ENCODE measurements around the gene SPECC1L. TPM values are rescaled to one million over a fixed set of nuclear protein-coding genes. Genes with fewer than 3 reads are reported as not detected.
A peak's percentile ranks its signal among the peaks of the same experiment; 100 is the strongest.

The SPECC1L gene
- total RNA-seq, 1 experiment from 2014 or later: 14.1 TPM

DNA sequence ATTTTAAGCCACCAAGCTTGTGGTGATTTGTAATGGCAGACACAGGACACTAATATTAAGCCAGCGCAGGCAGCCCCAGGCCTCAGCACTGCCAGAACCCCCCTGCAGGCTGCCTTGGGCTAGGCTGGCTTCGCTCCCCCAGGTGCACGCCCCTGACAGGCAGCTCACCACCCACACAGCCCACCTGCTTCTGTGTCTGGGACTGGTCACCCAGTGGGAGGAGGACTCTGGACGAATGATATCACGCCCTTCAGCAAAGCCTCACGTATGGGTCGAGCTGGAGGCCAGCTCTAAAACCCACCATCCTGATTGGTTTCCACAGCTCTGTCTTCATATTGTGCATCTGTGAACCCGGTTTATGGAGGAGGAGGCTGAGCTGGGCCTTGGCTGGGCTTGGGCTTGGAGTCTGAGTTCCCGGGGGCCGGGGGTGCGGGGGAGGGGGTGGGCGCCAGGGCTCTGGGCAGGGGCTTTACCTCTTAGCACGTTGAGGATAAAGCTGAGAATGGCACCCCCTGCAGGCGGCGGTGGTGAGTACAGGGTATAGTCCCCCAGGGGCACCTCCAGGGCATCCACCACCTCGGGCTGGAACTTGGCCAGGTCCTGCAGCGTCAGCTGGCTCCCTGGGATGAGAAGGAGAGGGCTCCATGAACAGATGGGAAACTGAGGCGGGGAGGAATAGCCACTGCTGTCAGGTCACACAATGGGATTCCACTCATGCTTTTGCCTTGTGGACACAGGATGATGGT, 39.5 kb upstream of the SPECC1L start:
- no peak for TF ChIP-seq EZH2phosphoT487 (IDR thresholded peaks at IDR 0.05; ENCODE audit: borderline replicate concordance, low read length)
- no peak for TF ChIP-seq EZH2 (IDR thresholded peaks at IDR 0.05; ENCODE audit: low read length, unreplicated experiment)
- peak; percentile 25 for TF ChIP-seq CTCF (conservative IDR thresholded peaks at IDR 0.05; ENCODE audit: low read depth, low read length)
- Histone ChIP-seq H3K9me3 (ENCODE audit: low read length) (no peaks in the 10 kb centered on the region), H3K79me2 (ENCODE audit: low read length) (no peaks in the 10 kb centered on the region), H3K4me3 (ENCODE audit: low read length) (no peak overlapping the region), H3K36me3 (ENCODE audit: low read depth, low read length) (no peaks in the 10 kb centered on the region), H3K9ac (ENCODE audit: low read length) (no peak overlapping the region), H4K20me1 (ENCODE audit: low read length) (no peaks in the 10 kb centered on the region), H3K27me3 (ENCODE audit: low read length) (no peaks in the 10 kb centered on the region), H2AFZ (ENCODE audit: low read length) (no peak overlapping the region), H3F3A (ENCODE audit: low read length, unreplicated experiment) (no peaks in the 10 kb centered on the region), H3K4me1 (ENCODE audit: insufficient read depth, low read length) (no peaks in the 10 kb centered on the region), H3K4me2 (ENCODE audit: low read length) (no peak overlapping the region), H3K27ac (ENCODE audit: low read length) (no peak overlapping the region), H3K9me2 (replicated peaks; ENCODE audit: low read length) (no peaks in the 10 kb centered on the region)
- ChIA-PET CTCF (no interaction called here), POLR2A (ENCODE audit: unreplicated experiment) (no interaction called here)
- DNase-seq (no peak), ATAC-seq (no peak)
- intact Hi-C loops (cut with micrococcal nuclease): no loop called here
- no TSS peak for BruUV-seq (replicated peaks)

- CTCF ChIA-PET: no interaction called here
Observed at GRCh38 chr22:24231706-24232105, 38.9 kb upstream of the SPECC1L start.

More at GRCh38 chr22:24231706-24232105, 38.9 kb upstream of the SPECC1L start:
- Histone ChIP-seq H3F3A (ENCODE audit: low read length, unreplicated experiment) (no peaks in the 10 kb centered on the region), H3K27me3 (ENCODE audit: low read length) (no peaks in the 10 kb centered on the region), H3K9me3 (ENCODE audit: low read length) (no peaks in the 10 kb centered on the region), H3K9ac (ENCODE audit: low read length) (no peak overlapping the region), H2AFZ (ENCODE audit: low read length) (no peak overlapping the region), H3K79me2 (ENCODE audit: low read length) (no peaks in the 10 kb centered on the region), H3K4me1 (ENCODE audit: insufficient read depth, low read length) (no peaks in the 10 kb centered on the region), H4K20me1 (ENCODE audit: low read length) (no peaks in the 10 kb centered on the region), H3K36me3 (ENCODE audit: low read depth, low read length) (no peaks in the 10 kb centered on the region), H3K27ac (ENCODE audit: low read length) (no peak overlapping the region), H3K4me3 (ENCODE audit: low read length) (no peak overlapping the region), H3K4me2 (ENCODE audit: low read length) (no peak overlapping the region), H3K9me2 (replicated peaks; ENCODE audit: low read length) (no peaks in the 10 kb centered on the region)
- no peak for DNase-seq
- POLR2A ChIA-PET (ENCODE audit: unreplicated experiment): no interaction called here
- TF ChIP-seq EZH2 (IDR thresholded peaks at IDR 0.05; ENCODE audit: low read length, unreplicated experiment) (no peak), EZH2phosphoT487 (IDR thresholded peaks at IDR 0.05; ENCODE audit: borderline replicate concordance, low read length) (no peak), CTCF (conservative IDR thresholded peaks at IDR 0.05; ENCODE audit: low read depth, low read length) (no peak)
- BruUV-seq (replicated peaks): no TSS peak
- ATAC-seq: no peak
- intact Hi-C loops (cut with micrococcal nuclease): no loop called here

All from PC-3 (cell line).